Measurements from ENCODE around the gene FFAR4.

Gene FFAR4

GRCh38 chr10:93553482-93554315 lies 12.8 kb upstream of the FFAR4 start:
- Histone ChIP-seq H3K27me3 (ENCODE audit: low read depth, low read length) (no peaks in the 10 kb centered on the region), H3K27ac (ENCODE audit: low read length) (no peak overlapping the region), H3K4me1 (ENCODE audit: control insufficient read depth in 1 of 2, insufficient read depth in 2 of 2, low read length in 2 of 2) (no peaks in the 10 kb centered on the region), H3K4me3 (ENCODE audit: low read depth in 1 of 2, low read length in 2 of 2) (no peak overlapping the region), H3K9me3 (ENCODE audit: control insufficient read depth in 1 of 2, low read length in 2 of 2) (no peaks in the 10 kb centered on the region), H3K36me3 (ENCODE audit: control insufficient read depth in 1 of 2, insufficient read depth in 2 of 2, low read length in 2 of 2) (no peaks in the 10 kb centered on the region)

- Histone ChIP-seq H3K4me1 (ENCODE audit: control insufficient read depth in 1 of 2, insufficient read depth in 2 of 2, low read length in 2 of 2) (no peaks in the 10 kb centered on the region), H3K27me3 (ENCODE audit: low read depth, low read length) (no peaks in the 10 kb centered on the region), H3K9me3 (ENCODE audit: control insufficient read depth in 1 of 2, low read length in 2 of 2) (no peaks in the 10 kb centered on the region), H3K36me3 (ENCODE audit: control insufficient read depth in 1 of 2, insufficient read depth in 2 of 2, low read length in 2 of 2) (no peaks in the 10 kb centered on the region), H3K4me3 (ENCODE audit: low read depth in 1 of 2, low read length in 2 of 2) (no peak overlapping the region), H3K27ac (ENCODE audit: low read length) (no peak overlapping the region)
Measured at GRCh38 chr10:93554316-93554663, 12.2 kb upstream of the FFAR4 start.

- Histone ChIP-seq H3K27ac (ENCODE audit: low read length) (no peak overlapping the region), H3K4me1 (ENCODE audit: control insufficient read depth in 1 of 2, insufficient read depth in 2 of 2, low read length in 2 of 2) (no peaks in the 10 kb centered on the region), H3K36me3 (ENCODE audit: control insufficient read depth in 1 of 2, insufficient read depth in 2 of 2, low read length in 2 of 2) (no peaks in the 10 kb centered on the region), H3K4me3 (ENCODE audit: low read depth in 1 of 2, low read length in 2 of 2) (no peak overlapping the region), H3K9me3 (ENCODE audit: control insufficient read depth in 1 of 2, low read length in 2 of 2) (no peaks in the 10 kb centered on the region), H3K27me3 (ENCODE audit: low read depth, low read length) (no peaks in the 10 kb centered on the region)
Measured at GRCh38 chr10:93554760-93555432, 11.6 kb upstream of the FFAR4 start.

GRCh38 chr10:93559490-93559889 lies 7.0 kb upstream of the FFAR4 start:
- no peaks in the 10 kb centered on the region for H3K36me3 ChIP-seq (ENCODE audit: control insufficient read depth in 1 of 2, insufficient read depth in 2 of 2, low read length in 2 of 2)
- H3K27ac ChIP-seq (ENCODE audit: low read length), result no peak overlapping the region
- H3K4me1 ChIP-seq (ENCODE audit: control insufficient read depth in 1 of 2, insufficient read depth in 2 of 2, low read length in 2 of 2), result no peaks in the 10 kb centered on the region
- no peak overlapping the region for H3K4me3 ChIP-seq (ENCODE audit: low read depth in 1 of 2, low read length in 2 of 2)
- no peaks in the 10 kb centered on the region for H3K9me3 ChIP-seq (ENCODE audit: control insufficient read depth in 1 of 2, low read length in 2 of 2)
- no peaks in the 10 kb centered on the region for H3K27me3 ChIP-seq (ENCODE audit: low read depth, low read length)

GRCh38 chr10:93560541-93560940 lies 5.9 kb upstream of the FFAR4 start:
- no peaks in the 10 kb centered on the region for H3K27me3 ChIP-seq (ENCODE audit: low read depth, low read length)
- H3K36me3 ChIP-seq (ENCODE audit: control insufficient read depth in 1 of 2, insufficient read depth in 2 of 2, low read length in 2 of 2), result no peaks in the 10 kb centered on the region
- H3K4me3 ChIP-seq (ENCODE audit: low read depth in 1 of 2, low read length in 2 of 2), result no peak overlapping the region
- H3K4me1 ChIP-seq (ENCODE audit: control insufficient read depth in 1 of 2, insufficient read depth in 2 of 2, low read length in 2 of 2), result no peaks in the 10 kb centered on the region
- H3K9me3 ChIP-seq (ENCODE audit: control insufficient read depth in 1 of 2, low read length in 2 of 2), result no peaks in the 10 kb centered on the region
- H3K27ac ChIP-seq (ENCODE audit: low read length), result no peak overlapping the region

- no peaks in the 10 kb centered on the region for H3K9me3 ChIP-seq (ENCODE audit: control insufficient read depth in 1 of 2, low read length in 2 of 2)
- H3K27ac ChIP-seq (ENCODE audit: low read length), result no peak overlapping the region
- no peaks in the 10 kb centered on the region for H3K36me3 ChIP-seq (ENCODE audit: control insufficient read depth in 1 of 2, insufficient read depth in 2 of 2, low read length in 2 of 2)
- H3K4me3 ChIP-seq (ENCODE audit: low read depth in 1 of 2, low read length in 2 of 2), result no peak overlapping the region
- peaks cover 19% of the 10 kb centered on the region for H3K27me3 ChIP-seq (ENCODE audit: low read depth, low read length)
- peaks cover 0 to 18% of the 10 kb centered on the region in 2 donors for H3K4me1 ChIP-seq (ENCODE audit: control insufficient read depth in 1 of 2, insufficient read depth in 2 of 2, low read length in 2 of 2)
Measured at GRCh38 chr10:93565446-93565845, 1.0 kb upstream of the FFAR4 start.

- peaks cover 0 to 18% of the 10 kb centered on the region in 2 donors for H3K4me1 ChIP-seq (ENCODE audit: control insufficient read depth in 1 of 2, insufficient read depth in 2 of 2, low read length in 2 of 2)
- peak overlapping the region in 1 of 2 donors; percentile 51 for H3K4me3 ChIP-seq (ENCODE audit: low read depth in 1 of 2, low read length in 2 of 2)
- H3K27ac ChIP-seq (ENCODE audit: low read length), result no peak overlapping the region
- no peaks in the 10 kb centered on the region for H3K9me3 ChIP-seq (ENCODE audit: control insufficient read depth in 1 of 2, low read length in 2 of 2)
- no peaks in the 10 kb centered on the region for H3K36me3 ChIP-seq (ENCODE audit: control insufficient read depth in 1 of 2, insufficient read depth in 2 of 2, low read length in 2 of 2)
- peaks cover 19% of the 10 kb centered on the region for H3K27me3 ChIP-seq (ENCODE audit: low read depth, low read length)
Measured at GRCh38 chr10:93567277-93568104, 1.0 kb downstream of the FFAR4 start.

GRCh38 chr10:93568105-93568390 lies 1.6 kb downstream of the FFAR4 start:
- Histone ChIP-seq H3K4me3 (ENCODE audit: low read depth in 1 of 2, low read length in 2 of 2) (no peak overlapping the region), H3K27ac (ENCODE audit: low read length) (no peak overlapping the region), H3K36me3 (ENCODE audit: control insufficient read depth in 1 of 2, insufficient read depth in 2 of 2, low read length in 2 of 2) (no peaks in the 10 kb centered on the region), H3K27me3 (ENCODE audit: low read depth, low read length) (peaks cover 19% of the 10 kb centered on the region), H3K4me1 (ENCODE audit: control insufficient read depth in 1 of 2, insufficient read depth in 2 of 2, low read length in 2 of 2) (peaks cover 0 to 18% of the 10 kb centered on the region in 2 donors), H3K9me3 (ENCODE audit: control insufficient read depth in 1 of 2, low read length in 2 of 2) (no peaks in the 10 kb centered on the region)

GRCh38 chr10:93570383-93570782 lies 3.9 kb downstream of the FFAR4 start:
- Histone ChIP-seq H3K4me3 (ENCODE audit: low read depth in 1 of 2, low read length in 2 of 2) (no peak overlapping the region), H3K4me1 (ENCODE audit: control insufficient read depth in 1 of 2, insufficient read depth in 2 of 2, low read length in 2 of 2) (peaks cover 0 to 18% of the 10 kb centered on the region in 2 donors), H3K27ac (ENCODE audit: low read length) (no peak overlapping the region), H3K9me3 (ENCODE audit: control insufficient read depth in 1 of 2, low read length in 2 of 2) (no peaks in the 10 kb centered on the region), H3K36me3 (ENCODE audit: control insufficient read depth in 1 of 2, insufficient read depth in 2 of 2, low read length in 2 of 2) (no peaks in the 10 kb centered on the region), H3K27me3 (ENCODE audit: low read depth, low read length) (peaks cover 19% of the 10 kb centered on the region)

- H3K27me3 ChIP-seq (ENCODE audit: low read depth, low read length), result peaks cover 15% of the 10 kb centered on the region
- no peaks in the 10 kb centered on the region for H3K9me3 ChIP-seq (ENCODE audit: control insufficient read depth in 1 of 2, low read length in 2 of 2)
- H3K27ac ChIP-seq (ENCODE audit: low read length), result no peak overlapping the region
- peaks cover 0 to 3% of the 10 kb centered on the region in 2 donors for H3K4me1 ChIP-seq (ENCODE audit: control insufficient read depth in 1 of 2, insufficient read depth in 2 of 2, low read length in 2 of 2)
- H3K36me3 ChIP-seq (ENCODE audit: control insufficient read depth in 1 of 2, insufficient read depth in 2 of 2, low read length in 2 of 2), result no peaks in the 10 kb centered on the region
- H3K4me3 ChIP-seq (ENCODE audit: low read depth in 1 of 2, low read length in 2 of 2), result no peak overlapping the region
Measured at GRCh38 chr10:93572606-93573005, 6.1 kb downstream of the FFAR4 start.

All from muscle layer of duodenum (tissue), 2 donors.